Stimulated activated naive B cell treated with anti-CD40 and anti-IgM and Interleukin-4, amounts not matched to agents 10 μg/mL and 1 μg/mL and 100 μg/mL, for 72 hours (primary cell): ENCODE measurements around the gene TGM4.

Experiments used
- ATAC-seq, 2 donors: fragments of 150-1000 bp; cut with Tn5 transposase; replicated peaks; 2 replicates each; pipeline ENCODE4 v1.10.0; 2021; ENCODE audit warnings: moderate library complexity in 1 of 2
- DNase-seq: peaks from one replicate; pipeline ENCODE4 v3.0.0; 2021
- H3K27ac Mint-ChIP-seq: one replicate; pipeline ENCODE4 v1.8.0; 2022; ENCODE audit warnings: mild to moderate bottlenecking, mixed read lengths
- H3K27me3 Mint-ChIP-seq, 2 donors: one replicate each; pipeline ENCODE4 v1.8.0; 2022; ENCODE audit warnings: mixed read lengths in 2 of 2
- H3K36me3 Mint-ChIP-seq, 2 donors: one replicate each; pipeline ENCODE4 v1.8.0; 2022; ENCODE audit warnings: mixed read lengths in 2 of 2, mild to moderate bottlenecking in 1 of 2
- H3K4me1 Mint-ChIP-seq, 2 donors: one replicate each; pipeline ENCODE4 v1.8.0; 2022; ENCODE audit warnings: mixed read lengths in 2 of 2, mild to moderate bottlenecking in 1 of 2
- H3K4me3 Mint-ChIP-seq, 2 donors: one replicate each; pipeline ENCODE4 v1.8.0; 2022; ENCODE audit warnings: mild to moderate bottlenecking in 2 of 2, mixed read lengths in 2 of 2, moderate library complexity in 1 of 2
- H3K9me3 Mint-ChIP-seq, 2 donors: one replicate each; pipeline ENCODE4 v1.8.0; 2022; ENCODE audit warnings: mixed read lengths in 2 of 2, mild to moderate bottlenecking in 1 of 2

TGM4 gene

DNA sequence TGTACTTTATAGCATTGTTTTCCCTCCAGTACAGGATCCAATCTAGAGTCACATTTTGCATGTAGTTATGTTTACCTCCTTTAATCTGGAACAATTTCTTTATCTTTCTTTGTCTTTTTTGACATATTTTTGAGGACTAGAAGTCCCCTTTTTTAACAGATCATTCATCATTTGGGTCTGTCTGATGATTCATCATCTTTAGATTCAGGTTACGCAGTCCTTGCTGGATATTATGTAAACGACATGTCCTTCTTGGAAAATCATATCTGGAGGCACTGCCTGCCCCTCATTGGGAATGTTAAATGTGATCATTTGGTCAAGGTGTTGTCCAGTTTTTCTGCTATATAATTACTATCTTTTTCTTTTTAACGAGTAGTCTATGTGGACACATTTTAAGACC is 18.3 kb downstream of the TGM4 start:
- no peak for DNase-seq
- peaks cover 0 to 3% of the 10 kb centered on the region in 2 donors for H3K27me3 Mint-ChIP-seq
- peaks cover 4 to 5% of the 10 kb centered on the region in 2 donors for H3K4me1 Mint-ChIP-seq
- no peak for ATAC-seq
- peaks cover 0 to 3% of the 10 kb centered on the region in 2 donors for H3K9me3 Mint-ChIP-seq
- H3K4me3 Mint-ChIP-seq: no peak overlapping the region
- H3K27ac Mint-ChIP-seq: no peak overlapping the region
- no peaks in the 10 kb centered on the region for H3K36me3 Mint-ChIP-seq

DNA sequence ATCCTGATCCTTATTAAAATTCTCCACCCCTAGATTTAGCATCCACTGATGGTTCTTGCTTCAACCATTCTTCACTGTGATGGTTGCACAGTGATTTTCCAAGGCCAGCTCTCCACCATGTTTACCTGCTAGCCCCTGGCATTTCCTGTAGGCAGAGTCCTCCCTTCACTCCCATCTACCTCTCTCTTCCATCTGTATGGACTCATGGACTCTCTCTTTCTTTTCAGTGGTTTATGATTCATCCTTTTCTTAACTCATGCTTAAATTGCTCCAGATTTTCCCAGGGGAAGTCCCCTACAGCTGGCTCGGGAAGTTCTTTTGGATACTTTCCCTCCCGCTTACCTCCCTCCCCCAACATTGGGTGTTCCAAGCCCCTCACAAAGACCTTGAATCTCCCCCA is 18.7 kb downstream of the TGM4 start:
- Mint-ChIP-seq H3K4me1 (peaks cover 4 to 5% of the 10 kb centered on the region in 2 donors), H3K4me3 (no peak overlapping the region), H3K9me3 (peaks cover 0 to 3% of the 10 kb centered on the region in 2 donors), H3K27me3 (peaks cover 0 to 3% of the 10 kb centered on the region in 2 donors), H3K27ac (no peak overlapping the region), H3K36me3 (no peaks in the 10 kb centered on the region)
- DNase-seq (no peak), ATAC-seq (no peak)

DNA sequence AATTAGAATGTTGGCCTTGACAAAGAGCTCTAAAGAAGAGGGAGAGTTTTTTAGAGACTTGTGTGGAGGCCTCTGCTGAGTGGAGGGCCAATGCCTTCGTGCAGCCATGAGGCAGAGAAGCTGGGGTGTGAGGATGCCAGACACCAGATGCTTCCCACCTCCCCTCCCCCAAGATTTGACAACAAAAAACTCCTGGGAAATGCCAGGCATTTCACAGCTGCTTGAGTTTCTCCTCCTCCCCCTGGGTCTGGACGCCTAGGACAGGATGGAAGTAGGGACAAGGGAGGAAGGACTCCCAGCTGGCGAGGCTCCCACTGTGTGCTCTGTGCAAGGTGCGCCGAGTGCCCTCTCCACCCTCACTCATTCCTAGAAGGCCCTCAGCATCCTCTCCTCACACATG is 20.1 kb downstream of the TGM4 start:
- Mint-ChIP-seq H3K36me3 (no peaks in the 10 kb centered on the region), H3K27me3 (peaks cover 8 to 13% of the 10 kb centered on the region in 2 donors), H3K4me3 (no peak overlapping the region), H3K27ac (no peak overlapping the region), H3K4me1 (peaks cover 4 to 5% of the 10 kb centered on the region in 2 donors), H3K9me3 (peaks cover 0 to 3% of the 10 kb centered on the region in 2 donors)
- ATAC-seq (no peak), DNase-seq (no peak)

DNA sequence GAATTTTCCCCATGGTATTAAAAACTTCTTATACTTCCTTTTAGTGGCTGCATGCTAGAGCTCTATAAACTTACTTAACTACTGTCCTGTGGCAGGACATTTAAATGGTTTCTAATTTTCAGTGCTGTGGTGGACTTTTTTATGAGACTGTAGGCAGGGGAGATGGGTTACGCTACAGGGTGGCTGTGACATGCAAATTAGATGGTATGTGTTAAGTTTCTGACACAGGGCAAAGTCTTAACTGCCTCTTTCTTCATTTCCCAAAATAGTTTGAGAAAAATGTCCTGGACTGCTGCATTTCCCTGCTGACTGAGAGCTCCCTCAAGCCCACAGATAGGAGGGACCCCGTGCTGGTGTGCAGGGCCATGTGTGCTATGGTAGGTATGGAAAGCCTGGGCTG is 22.0 kb downstream of the TGM4 start:
- no peaks in the 10 kb centered on the region for H3K4me1 Mint-ChIP-seq
- H3K36me3 Mint-ChIP-seq: no peaks in the 10 kb centered on the region
- H3K9me3 Mint-ChIP-seq: peaks cover 0 to 1% of the 10 kb centered on the region in 2 donors
- DNase-seq: no peak
- ATAC-seq: no peak
- H3K27ac Mint-ChIP-seq: no peak overlapping the region
- H3K4me3 Mint-ChIP-seq: no peak overlapping the region
- H3K27me3 Mint-ChIP-seq: peaks cover 24 to 29% of the 10 kb centered on the region in 2 donors

DNA sequence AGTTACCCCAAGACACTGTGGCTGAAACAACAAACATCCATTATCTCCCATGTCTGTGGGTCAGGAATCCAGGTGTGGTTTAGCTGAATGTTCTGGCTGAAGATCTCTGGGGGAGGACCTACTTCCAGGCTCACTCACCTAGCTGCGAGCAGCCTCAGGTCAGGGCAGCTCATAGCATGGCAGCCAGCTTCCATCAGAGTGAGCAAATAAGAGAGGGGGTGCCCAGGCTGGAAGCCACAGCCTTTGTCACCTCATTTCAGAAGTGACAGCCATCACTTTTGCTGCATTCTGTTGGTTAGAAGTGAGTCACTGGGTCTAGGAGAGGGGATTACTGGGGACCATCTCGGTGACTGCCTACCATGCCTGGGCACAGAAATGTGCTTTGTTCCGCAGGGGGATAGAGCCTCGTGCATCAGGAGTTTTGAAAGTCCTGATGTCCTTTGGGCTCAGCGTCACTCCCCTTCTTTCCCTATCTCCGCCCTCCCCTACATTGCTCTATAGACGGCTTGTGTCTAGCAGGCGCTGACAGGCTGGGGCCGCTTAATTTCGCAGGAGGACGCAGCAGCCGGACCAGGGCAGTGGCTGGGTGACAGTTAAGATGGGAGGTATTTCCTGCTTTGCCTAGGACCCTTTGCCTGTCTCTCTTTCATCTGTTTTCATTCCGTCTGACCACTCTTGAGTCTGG is 25.4 kb downstream of the TGM4 start:
- ATAC-seq (peak in 1 of 2 donors; percentile 29), DNase-seq (no peak)
- H3K27me3 Mint-ChIP-seq: peaks cover 21 to 37% of the 10 kb centered on the region in 2 donors
- H3K36me3 Mint-ChIP-seq: no peaks in the 10 kb centered on the region
- H3K9me3 Mint-ChIP-seq: no peaks in the 10 kb centered on the region
- H3K4me3 Mint-ChIP-seq: no peak overlapping the region
- no peaks in the 10 kb centered on the region for H3K4me1 Mint-ChIP-seq
- no peak overlapping the region for H3K27ac Mint-ChIP-seq

DNA sequence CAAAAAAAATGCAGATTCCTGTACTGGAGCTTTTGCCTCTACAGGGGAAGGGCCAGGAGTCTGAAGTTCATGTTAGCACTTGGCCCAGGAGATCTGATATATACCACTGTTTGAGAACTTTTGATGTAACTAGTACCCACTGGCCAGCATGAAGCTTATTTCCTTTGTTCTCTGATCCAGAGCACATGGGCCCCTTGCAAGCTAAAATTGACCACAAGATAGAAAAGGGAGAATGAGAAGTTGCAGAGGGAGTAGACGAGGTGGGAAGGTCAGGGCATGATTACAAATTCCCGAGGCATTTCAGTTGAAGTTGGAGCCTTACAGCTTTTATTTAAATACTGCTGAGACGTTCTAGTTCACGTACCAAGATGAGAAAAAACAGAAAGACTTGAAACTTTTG is 28.2 kb downstream of the TGM4 start:
- ATAC-seq (no peak), DNase-seq (no peak)
- Mint-ChIP-seq H3K36me3 (peaks cover 0 to 4% of the 10 kb centered on the region in 2 donors), H3K4me1 (no peaks in the 10 kb centered on the region), H3K27me3 (peaks cover 28 to 37% of the 10 kb centered on the region in 2 donors), H3K4me3 (no peak overlapping the region), H3K27ac (no peak overlapping the region), H3K9me3 (peaks cover 3 to 7% of the 10 kb centered on the region in 2 donors)

DNA sequence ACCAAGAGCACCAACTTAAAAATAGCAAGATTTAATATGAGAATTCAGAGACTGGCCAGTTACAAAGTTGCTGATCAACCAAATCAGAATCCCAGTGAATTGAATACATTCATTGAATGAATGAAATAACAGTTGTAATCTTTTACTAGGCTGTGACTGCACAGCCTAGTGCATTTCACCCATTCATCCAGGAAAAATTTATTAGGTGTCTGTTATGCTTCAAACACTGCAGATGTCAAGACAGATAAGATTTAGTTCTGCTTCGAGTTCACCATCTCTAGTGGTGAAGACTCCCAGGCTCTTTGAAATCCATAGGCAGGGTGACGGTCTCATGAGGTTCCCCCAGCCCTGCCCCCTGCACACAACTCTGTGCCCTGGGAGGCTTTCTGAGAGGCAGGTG is 28.9 kb downstream of the TGM4 start:
- DNase-seq (no peak), ATAC-seq (no peak)
- peaks cover 35% of the 10 kb centered on the region in 2 donors for H3K27me3 Mint-ChIP-seq
- no peak overlapping the region for H3K27ac Mint-ChIP-seq
- no peaks in the 10 kb centered on the region for H3K4me1 Mint-ChIP-seq
- H3K36me3 Mint-ChIP-seq: peaks cover 0 to 4% of the 10 kb centered on the region in 2 donors
- H3K9me3 Mint-ChIP-seq: peaks cover 3 to 8% of the 10 kb centered on the region in 2 donors
- H3K4me3 Mint-ChIP-seq: no peak overlapping the region

DNA sequence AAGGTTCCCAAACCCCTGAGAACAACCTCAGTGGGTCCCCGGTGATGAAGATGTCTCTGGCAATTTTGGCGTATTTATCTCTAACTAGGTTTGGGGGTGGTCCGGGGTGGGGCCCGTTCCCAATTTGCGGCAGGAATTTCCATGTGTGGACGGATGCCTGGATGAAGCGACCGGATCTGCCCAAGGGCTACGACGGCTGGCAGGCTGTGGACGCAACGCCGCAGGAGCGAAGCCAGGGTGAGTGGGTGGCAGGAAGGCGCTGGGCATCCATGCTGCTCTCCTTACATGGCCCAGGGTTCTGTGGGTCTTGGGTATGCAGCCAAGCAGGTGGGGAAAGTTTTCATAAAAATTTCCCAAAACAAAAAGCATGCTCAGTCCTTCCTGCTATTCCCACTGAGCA is 29.3 kb downstream of the TGM4 start:
- peaks cover 31 to 35% of the 10 kb centered on the region in 2 donors for H3K27me3 Mint-ChIP-seq
- H3K27ac Mint-ChIP-seq: no peak overlapping the region
- ATAC-seq (no peak), DNase-seq (no peak)
- H3K4me3 Mint-ChIP-seq: no peak overlapping the region
- peaks cover 3 to 8% of the 10 kb centered on the region in 2 donors for H3K9me3 Mint-ChIP-seq
- H3K4me1 Mint-ChIP-seq: no peaks in the 10 kb centered on the region
- H3K36me3 Mint-ChIP-seq: peaks cover 0 to 4% of the 10 kb centered on the region in 2 donors

DNA sequence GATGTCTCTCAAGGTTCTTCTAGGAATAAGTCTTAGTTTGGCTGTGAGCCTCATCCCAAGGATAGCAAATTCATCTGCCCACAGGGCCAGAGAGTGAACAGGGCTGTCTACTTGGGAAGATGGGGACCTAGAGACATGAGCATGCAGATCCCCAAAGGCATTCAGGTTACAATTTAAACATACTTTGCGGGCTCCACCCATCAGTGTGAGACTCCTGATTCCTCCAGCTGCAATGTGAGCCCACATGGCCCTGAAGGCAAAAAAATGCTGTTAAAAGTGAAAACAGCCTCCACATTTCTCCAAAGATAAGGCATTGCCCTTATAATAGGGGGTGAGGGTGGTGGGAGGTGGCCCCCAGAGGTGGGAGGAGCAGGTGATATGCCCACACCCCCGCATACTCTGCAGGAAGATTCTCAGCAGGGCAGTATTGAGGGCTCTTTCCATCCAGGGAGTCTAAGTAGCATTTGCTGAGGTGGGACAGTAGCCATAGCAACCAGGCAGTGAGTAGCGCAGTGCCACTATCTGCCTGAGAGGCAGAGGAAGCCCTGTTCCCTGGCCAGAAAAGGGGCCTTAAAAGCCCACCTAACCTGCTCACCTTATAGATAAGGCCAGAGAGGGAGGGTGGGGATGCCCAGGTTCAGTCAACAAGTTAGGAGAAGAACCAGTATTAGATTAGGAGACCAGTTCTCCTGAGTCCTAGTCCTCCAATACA is 31.2 kb downstream of the TGM4 start:
- Mint-ChIP-seq H3K4me1 (no peaks in the 10 kb centered on the region), H3K27me3 (peaks cover 22 to 27% of the 10 kb centered on the region in 2 donors), H3K36me3 (peaks cover 0 to 4% of the 10 kb centered on the region in 2 donors), H3K27ac (no peak overlapping the region), H3K4me3 (no peak overlapping the region), H3K9me3 (peaks cover 3 to 8% of the 10 kb centered on the region in 2 donors)
- DNase-seq (no peak), ATAC-seq (no peak)

DNA sequence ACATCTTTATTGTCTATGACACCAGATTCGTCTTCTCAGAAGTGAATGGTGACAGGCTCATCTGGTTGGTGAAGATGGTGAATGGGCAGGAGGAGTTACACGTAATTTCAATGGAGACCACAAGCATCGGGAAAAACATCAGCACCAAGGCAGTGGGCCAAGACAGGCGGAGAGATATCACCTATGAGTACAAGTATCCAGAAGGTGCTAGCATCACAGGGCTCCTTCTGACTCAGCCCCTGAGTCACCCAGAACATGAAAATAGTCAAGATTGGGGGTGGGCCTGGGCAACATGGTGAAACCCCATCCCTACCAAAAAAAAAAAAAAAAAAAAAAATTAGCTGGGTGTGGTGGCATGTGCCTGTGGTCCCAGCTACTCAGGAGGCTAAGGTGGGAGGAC is 32.6 kb downstream of the TGM4 start:
- H3K4me3 Mint-ChIP-seq: no peak overlapping the region
- H3K4me1 Mint-ChIP-seq: no peaks in the 10 kb centered on the region
- no peak for ATAC-seq
- H3K36me3 Mint-ChIP-seq: peaks cover 0 to 4% of the 10 kb centered on the region in 2 donors
- H3K27ac Mint-ChIP-seq: no peak overlapping the region
- peaks cover 3 to 8% of the 10 kb centered on the region in 2 donors for H3K9me3 Mint-ChIP-seq
- peaks cover 24 to 25% of the 10 kb centered on the region in 2 donors for H3K27me3 Mint-ChIP-seq
- DNase-seq: no peak

DNA sequence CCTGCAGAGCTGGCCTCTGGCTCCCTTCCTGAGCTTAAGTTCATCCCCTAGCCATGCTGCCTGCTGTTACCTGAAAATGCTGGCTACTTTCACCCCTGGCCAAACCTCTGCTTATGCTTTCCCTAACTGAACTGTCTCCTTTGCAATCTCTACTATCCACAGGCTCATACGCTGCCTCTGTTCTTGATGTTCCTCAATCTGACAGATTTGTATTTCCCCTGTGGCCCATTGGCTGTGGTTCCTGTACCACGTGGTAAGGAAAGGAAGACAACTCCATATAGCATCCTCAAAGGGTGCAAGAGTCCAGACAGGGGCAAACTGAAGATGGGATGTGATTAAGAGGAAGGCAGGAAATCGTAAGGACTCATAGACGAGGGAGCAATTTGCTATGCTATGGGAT is 33.2 kb downstream of the TGM4 start:
- DNase-seq (no peak), ATAC-seq (no peak)
- H3K27ac Mint-ChIP-seq: no peak overlapping the region
- H3K36me3 Mint-ChIP-seq: peaks cover 0 to 4% of the 10 kb centered on the region in 2 donors
- no peaks in the 10 kb centered on the region for H3K4me1 Mint-ChIP-seq
- no peak overlapping the region for H3K4me3 Mint-ChIP-seq
- peaks cover 23 to 24% of the 10 kb centered on the region in 2 donors for H3K27me3 Mint-ChIP-seq
- H3K9me3 Mint-ChIP-seq: peaks cover 3 to 8% of the 10 kb centered on the region in 2 donors

DNA sequence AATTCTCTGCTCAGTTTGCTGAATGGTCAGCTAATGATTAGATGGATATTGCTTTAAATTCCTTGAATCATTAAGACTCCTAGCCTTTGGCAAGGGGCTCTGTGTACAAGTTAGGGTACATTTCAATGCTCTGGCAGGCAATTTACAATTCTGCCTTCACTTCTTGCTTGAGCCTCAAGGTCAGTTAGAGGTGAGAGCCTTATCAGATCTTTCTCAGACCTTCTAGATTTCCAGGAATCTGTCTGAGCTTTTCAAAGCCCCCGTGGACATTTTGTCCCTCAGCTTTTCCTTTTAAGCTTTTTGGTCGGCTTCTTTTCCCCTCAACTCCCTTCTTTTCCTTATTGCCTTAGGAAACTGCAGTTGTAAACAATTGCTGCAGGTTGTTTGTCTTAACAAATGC is 34.7 kb downstream of the TGM4 start:
- DNase-seq (no peak), ATAC-seq (no peak)
- Mint-ChIP-seq H3K4me3 (no peak overlapping the region), H3K9me3 (peaks cover 3 to 8% of the 10 kb centered on the region in 2 donors), H3K4me1 (peaks cover 0 to 2% of the 10 kb centered on the region in 2 donors), H3K27ac (no peak overlapping the region), H3K27me3 (peaks cover 19 to 24% of the 10 kb centered on the region in 2 donors), H3K36me3 (peaks cover 0 to 4% of the 10 kb centered on the region in 2 donors)

DNA sequence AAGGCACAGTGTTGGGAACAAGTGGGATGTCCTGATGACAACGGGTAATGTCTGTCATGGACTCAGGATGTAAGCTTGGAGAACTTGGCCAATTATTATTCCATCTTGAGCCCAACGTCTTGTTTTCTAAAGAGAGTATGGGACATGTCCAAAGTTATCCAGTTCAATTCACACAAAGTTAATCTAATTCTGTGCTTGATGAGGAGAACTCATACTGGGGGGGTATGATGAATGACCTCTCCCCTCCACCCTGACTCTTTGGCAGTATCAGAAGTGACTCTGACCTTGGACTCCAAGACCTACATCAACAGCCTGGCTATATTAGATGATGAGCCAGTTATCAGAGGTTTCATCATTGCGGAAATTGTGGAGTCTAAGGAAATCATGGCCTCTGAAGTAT is 36.3 kb downstream of the TGM4 start:
- no peak overlapping the region for H3K27ac Mint-ChIP-seq
- no peak for DNase-seq

DNA sequence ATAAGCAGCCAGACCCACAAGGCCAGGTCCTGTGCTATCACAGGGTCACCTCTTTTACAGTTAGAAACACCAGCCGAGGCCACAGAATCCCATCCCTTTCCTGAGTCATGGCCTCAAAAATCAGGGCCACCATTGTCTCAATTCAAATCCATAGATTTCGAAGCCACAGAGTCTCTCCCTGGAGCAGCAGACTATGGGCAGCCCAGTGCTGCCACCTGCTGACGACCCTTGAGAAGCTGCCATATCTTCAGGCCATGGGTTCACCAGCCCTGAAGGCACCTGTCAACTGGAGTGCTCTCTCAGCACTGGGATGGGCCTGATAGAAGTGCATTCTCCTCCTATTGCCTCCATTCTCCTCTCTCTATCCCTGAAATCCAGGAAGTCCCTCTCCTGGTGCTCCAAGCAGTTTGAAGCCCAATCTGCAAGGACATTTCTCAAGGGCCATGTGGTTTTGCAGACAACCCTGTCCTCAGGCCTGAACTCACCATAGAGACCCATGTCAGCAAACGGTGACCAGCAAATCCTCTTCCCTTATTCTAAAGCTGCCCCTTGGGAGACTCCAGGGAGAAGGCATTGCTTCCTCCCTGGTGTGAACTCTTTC is 39.6 kb downstream of the TGM4 start:
- Mint-ChIP-seq H3K4me3 (no peak overlapping the region), H3K27ac (no peak overlapping the region), H3K27me3 (peaks cover 10 to 17% of the 10 kb centered on the region in 2 donors), H3K36me3 (peaks cover 14 to 24% of the 10 kb centered on the region in 2 donors), H3K4me1 (peaks cover 0 to 2% of the 10 kb centered on the region in 2 donors), H3K9me3 (no peaks in the 10 kb centered on the region)
- DNase-seq (peak; percentile 41), ATAC-seq (peak; percentile 85 to 88)

More for the DNA sequence above, 36.3 kb downstream of the TGM4 start:
- Mint-ChIP-seq H3K4me1 (peaks cover 0 to 2% of the 10 kb centered on the region in 2 donors), H3K36me3 (peaks cover 0 to 5% of the 10 kb centered on the region in 2 donors), H3K9me3 (peaks cover 3 to 8% of the 10 kb centered on the region in 2 donors), H3K4me3 (no peak overlapping the region), H3K27me3 (peaks cover 19 to 24% of the 10 kb centered on the region in 2 donors)
- no peak for ATAC-seq
